Cerebellar cortex (tissue), 1 donor: ENCODE measurements around the gene UBE2QL1.

Experiments
- DNase-seq: peaks from one replicate; pipeline ENCODE4 v3.0.0-alpha.2; 2015; ENCODE audit warnings: low spot score

The UBE2QL1 gene

DNA sequence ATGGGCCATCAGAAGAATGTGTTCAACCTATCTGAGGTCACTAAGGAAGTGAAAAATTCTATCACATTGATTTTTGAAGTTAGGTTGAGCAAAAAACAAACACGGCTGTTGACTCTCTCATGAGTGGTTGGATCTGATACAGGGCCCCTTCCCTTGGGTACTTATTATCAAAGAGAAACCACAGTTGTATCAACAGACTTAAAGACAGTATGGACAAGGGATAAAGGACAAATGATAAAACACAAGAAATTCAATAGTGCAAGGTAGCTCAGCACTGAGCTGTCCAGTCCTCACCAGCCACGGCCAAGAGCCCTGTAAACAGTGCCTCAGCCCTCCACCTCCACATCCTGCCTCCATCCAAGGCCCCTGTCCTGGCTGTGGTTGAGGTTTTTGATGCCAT, 86.9 kb downstream of the UBE2QL1 start:
- DNase-seq, result no peak

DNA sequence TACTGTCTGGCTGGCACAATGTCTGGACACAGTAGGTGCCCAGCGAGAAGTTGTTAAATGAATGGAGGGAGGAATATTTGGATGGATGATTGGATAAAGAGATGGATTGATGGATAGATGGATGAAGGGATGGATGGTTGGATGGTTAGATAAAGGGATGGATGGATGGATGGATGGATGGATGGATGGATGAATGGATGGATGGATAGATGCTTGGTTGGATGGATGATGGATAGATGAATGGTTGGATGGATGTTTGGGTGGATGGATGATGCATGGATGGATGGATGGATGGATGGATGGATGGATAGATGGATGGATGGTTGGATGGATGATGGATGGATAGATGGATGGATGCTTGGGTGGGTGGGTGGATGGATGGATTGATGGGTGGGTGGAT, 90.4 kb downstream of the UBE2QL1 start:
- no peak for DNase-seq

DNA sequence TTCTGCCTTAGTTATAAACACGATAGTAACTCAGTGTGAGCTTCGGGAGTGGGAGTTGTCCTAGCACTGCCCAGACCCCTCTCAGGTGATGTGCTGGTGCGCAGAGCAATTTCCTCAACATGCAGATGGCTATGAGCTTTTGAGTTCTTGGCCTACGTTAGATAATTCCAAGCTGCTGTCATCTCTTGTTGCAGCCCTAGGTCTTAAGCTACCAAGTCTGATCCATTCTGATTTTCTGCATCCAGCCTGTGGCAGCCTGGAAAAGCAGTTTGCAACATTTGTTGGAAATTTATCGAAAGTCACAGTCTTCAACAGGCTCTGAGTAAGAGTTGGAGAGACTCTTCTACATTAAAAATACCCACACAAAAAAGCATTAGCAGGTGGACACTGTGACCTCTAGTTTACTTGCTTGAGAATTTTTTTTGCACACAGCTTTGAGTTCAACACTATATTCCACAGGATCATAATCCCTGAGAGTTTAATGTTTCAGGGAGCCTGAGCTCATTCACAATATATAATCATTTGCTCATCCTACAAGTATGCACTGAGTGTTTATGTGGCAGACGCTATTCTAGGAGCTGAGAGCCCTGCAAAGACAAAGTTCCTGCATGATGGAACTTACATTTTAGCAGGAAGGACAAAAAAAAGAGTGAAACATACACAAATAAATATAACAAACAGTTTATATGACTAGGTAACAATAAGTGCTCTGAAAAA, 91.6 kb downstream of the UBE2QL1 start:
- DNase-seq, result no peak

DNA sequence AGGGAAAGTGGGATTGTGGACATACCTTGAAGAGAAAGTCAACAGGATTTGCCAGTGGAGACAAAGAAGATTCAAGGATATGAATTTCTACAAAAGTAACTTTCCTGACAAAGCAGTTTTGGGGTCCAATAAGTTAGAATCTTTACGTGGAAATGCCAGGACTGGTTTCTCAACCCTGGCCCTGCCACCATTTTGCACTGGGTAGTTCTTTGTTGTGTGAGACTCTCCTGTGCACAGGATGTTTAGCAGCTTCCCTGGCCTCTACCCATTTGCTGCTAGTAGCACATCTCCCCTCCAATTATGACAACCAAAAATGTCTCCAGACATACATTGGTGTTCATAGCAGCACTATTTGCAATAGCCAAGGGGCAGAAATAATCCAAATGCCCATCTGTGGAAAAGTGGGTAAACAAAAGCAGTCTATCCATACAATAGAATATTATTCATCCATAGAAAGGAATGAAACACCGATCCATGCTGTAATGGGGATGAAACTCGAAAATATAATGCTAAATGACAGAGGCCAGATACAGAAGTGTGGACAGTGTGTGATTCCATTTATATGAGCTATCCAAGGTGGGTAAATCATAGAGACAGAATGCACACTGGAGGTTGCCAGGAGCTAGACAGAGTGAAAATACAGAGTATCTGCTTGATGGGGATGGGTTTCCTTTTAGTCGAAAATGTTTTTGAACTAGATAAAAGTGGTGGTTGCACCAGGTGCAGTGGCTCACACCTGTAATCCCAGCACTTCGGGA, 92.8 kb downstream of the UBE2QL1 start:
- no peak for DNase-seq

DNA sequence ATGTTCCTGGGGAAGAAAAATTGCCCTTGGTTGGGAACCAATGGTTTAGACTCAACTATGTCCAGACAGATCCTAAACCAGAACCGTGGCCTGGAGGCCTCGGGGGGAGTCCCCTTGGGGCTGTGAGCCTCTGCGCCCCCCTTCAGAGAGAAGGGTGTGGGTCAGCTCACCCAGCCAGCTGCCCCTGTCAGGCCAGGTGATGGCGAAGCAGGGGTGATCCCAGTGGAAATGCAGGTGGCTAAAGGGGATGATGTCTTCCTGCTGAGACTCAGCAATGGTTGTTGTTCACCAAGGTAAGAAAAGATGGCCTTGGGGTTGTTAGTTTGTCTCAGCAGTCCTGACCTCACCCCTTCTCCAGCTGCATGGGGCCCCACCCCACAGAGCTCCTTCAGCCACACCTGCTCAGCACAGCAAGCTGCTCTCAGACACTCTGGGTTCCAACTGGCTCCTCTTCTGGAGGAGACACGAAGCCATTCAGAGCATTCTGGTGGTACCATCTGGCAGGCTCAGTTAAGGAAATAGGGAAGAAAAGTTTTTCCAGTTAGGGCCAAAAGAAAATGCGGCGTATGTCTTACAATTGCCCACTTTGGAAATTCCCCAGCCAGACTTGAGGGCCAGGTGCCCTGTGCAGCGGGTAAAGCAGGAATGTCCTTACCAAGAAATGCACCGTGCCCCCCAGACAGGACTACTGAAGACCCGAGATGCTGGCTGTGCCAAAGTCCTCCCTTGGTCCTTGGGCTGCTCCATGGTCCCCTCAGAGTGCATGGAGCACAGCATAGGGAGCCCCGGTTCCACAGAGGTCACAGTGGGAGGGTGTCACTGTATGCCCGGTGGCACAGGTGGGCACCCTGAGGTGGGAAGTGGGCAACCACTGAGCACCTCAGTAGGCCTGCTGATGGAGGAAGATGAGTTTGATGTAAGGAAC, 94.0 kb downstream of the UBE2QL1 start:
- no peak for DNase-seq

DNA sequence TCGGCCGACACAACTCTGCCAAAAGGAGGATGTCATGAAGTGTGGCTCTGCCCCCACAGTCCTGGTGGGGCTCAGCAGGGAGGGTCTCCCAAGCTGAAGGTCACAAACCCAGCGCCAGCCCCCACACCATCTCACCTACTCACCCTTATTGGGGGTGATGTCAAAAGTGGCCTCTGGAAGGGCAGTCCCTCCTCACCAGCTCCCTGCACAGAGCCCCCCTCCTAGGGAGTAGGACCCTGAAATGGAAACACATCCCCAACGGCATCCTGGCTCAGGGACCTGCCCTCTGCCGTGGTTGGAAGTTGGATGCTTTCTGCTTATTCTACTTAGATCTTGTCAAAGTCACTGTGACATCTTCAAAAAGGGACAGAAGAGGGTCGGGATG, 94.7 kb downstream of the UBE2QL1 start:
- no peak for DNase-seq

DNA sequence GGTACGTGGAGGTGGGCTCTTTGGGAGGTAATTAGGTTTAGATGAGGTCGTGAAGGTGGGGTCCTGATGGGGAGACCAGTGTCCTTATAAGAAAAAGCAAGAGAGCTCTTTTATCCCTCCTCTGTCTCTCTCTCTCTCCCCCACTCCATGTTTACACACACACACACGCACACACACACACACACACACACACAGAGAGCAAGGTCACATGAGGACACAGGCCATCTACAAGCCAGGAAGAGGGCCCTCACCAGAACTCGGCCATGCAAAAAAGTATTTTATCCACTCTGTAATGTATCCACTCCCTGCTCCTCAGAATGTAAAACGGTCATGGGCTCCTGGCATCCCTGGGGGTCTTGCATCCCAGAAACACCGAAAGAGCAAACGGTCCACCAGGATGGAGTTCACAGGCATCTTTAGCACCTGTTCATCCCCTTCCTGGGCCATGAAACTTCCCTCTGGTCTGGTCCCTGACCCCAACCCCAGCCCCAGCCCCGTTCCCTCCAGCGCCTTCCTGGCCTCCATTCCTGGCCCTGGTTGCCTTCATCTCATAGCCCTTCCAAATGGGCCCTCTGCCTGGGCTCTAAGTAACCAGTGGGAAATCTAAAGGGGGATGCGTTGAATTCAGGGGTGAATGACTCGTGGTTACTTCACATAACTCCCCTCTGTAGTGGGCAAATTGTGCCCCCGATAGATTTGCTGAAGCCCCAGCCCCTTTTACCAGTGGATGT, 95.3 kb downstream of the UBE2QL1 start:
- DNase-seq, result no peak
